Loucy (cell line): ENCODE measurements around the gene IL1RN.

Experiments
- CTCF ChIP-seq: fragments of 200-600 bp; sonication (generic); conservative IDR thresholded peaks from 2 replicates; pipeline ENCODE4 v1.5.1; 2014; ENCODE audit warnings: mild to moderate bottlenecking, antibody characterized with exemption, low read length
- EZH2phosphoT487 ChIP-seq: fragments of 200-600 bp; IDR thresholded peaks from 2 replicates; pipeline ENCODE4 v1.6.1; 2018; ENCODE audit warnings: antibody characterized with exemption, mild to moderate bottlenecking, moderate library complexity, borderline replicate concordance

GRCh38 chr2:113093613-113093977 lies 33.8 kb upstream of the IL1RN start:
- no peak for TF ChIP-seq CTCF
- no peak for TF ChIP-seq EZH2phosphoT487
